Neutrophil (primary cell): ENCODE results near the gene CCDC167.

ENCODE experiments used
- H3K27ac ChIP-seq: fragments of 200-600 bp; sonication (generic); 2 replicates; pipeline ENCODE4 v1.5.1; 2016; ENCODE audit warnings: mild to moderate bottlenecking, moderate library complexity
- H3K27me3 ChIP-seq: fragments of 200-600 bp; sonication (generic); 2 replicates; pipeline ENCODE4 v1.6.0; 2016; ENCODE audit warnings: mild to moderate bottlenecking
- H3K36me3 ChIP-seq: fragments of 200-600 bp; sonication (generic); 2 replicates; pipeline ENCODE4 v1.5.1; 2017
- H3K4me1 ChIP-seq, 2 experiments: fragments of 200-600 bp in 1 of 2; sonication (generic) in 1 of 2; 1 replicate in 1 of 2; 2 replicates in 1 of 2; pipeline versions ENCODE4 v1.5.1 to v1.6.1; 2013 to 2016; ENCODE audit warnings: low read depth in 1 of 2, low read length in 1 of 2, mild to moderate bottlenecking in 1 of 2, moderate library complexity in 1 of 2; ENCODE audit not compliant: control insufficient read depth in 1 of 2, insufficient read depth in 1 of 2
- H3K4me3 ChIP-seq, 2 experiments: fragments of 200-600 bp in 1 of 2; sonication (generic) in 1 of 2; 1 replicate in 1 of 2; 2 replicates in 1 of 2; pipeline ENCODE4 v1.5.1; 2013 to 2016; ENCODE audit warnings: low read depth in 1 of 2, low read length in 1 of 2, mild to moderate bottlenecking in 1 of 2, moderate library complexity in 1 of 2
- H3K9me3 ChIP-seq: fragments of 200-600 bp; sonication (generic); 2 replicates; pipeline ENCODE4 v1.5.1; 2016
- CTCF ChIP-seq: fragments of 200-600 bp; sonication (generic); IDR thresholded peaks from 2 replicates; pipeline ENCODE4 v1.5.1; 2016; ENCODE audit warnings: antibody characterized with exemption

Gene CCDC167

GRCh38 chr6:37513576-37513975 lies 13.9 kb upstream of the CCDC167 start:
- Histone ChIP-seq H3K4me1 (no peaks in the 10 kb centered on the region), H3K27me3 (peaks cover 88% of the 10 kb centered on the region), H3K36me3 (no peaks in the 10 kb centered on the region), H3K4me3 (no peak overlapping the region), H3K27ac (no peak overlapping the region), H3K9me3 (no peaks in the 10 kb centered on the region)
- no peak for TF ChIP-seq CTCF

GRCh38 chr6:37513155-37513554 lies 13.5 kb upstream of the CCDC167 start:
- H3K4me3 ChIP-seq: no peak overlapping the region
- no peaks in the 10 kb centered on the region for H3K36me3 ChIP-seq
- H3K4me1 ChIP-seq: no peaks in the 10 kb centered on the region
- peaks cover 88% of the 10 kb centered on the region for H3K27me3 ChIP-seq
- TF ChIP-seq CTCF: no peak
- no peaks in the 10 kb centered on the region for H3K9me3 ChIP-seq
- no peak overlapping the region for H3K27ac ChIP-seq

GRCh38 chr6:37512400-37513011 lies 12.8 kb upstream of the CCDC167 start:
- Histone ChIP-seq H3K27ac (no peak overlapping the region), H3K9me3 (no peaks in the 10 kb centered on the region), H3K27me3 (peaks cover 84% of the 10 kb centered on the region), H3K4me1 (no peaks in the 10 kb centered on the region), H3K36me3 (no peaks in the 10 kb centered on the region), H3K4me3 (no peak overlapping the region)
- TF ChIP-seq CTCF: no peak

- no peaks in the 10 kb centered on the region for H3K36me3 ChIP-seq
- no peak overlapping the region for H3K4me3 ChIP-seq
- TF ChIP-seq CTCF: no peak
- no peak overlapping the region for H3K27ac ChIP-seq
- H3K27me3 ChIP-seq: peaks cover 78% of the 10 kb centered on the region
- no peaks in the 10 kb centered on the region for H3K4me1 ChIP-seq
- no peaks in the 10 kb centered on the region for H3K9me3 ChIP-seq
Measured at GRCh38 chr6:37511910-37512399, 12.3 kb upstream of the CCDC167 start.

- H3K36me3 ChIP-seq: no peaks in the 10 kb centered on the region
- no peaks in the 10 kb centered on the region for H3K9me3 ChIP-seq
- no peak for TF ChIP-seq CTCF
- no peak overlapping the region for H3K27ac ChIP-seq
- H3K4me3 ChIP-seq: no peak overlapping the region
- H3K4me1 ChIP-seq: no peaks in the 10 kb centered on the region
- H3K27me3 ChIP-seq: peaks cover 71% of the 10 kb centered on the region
Measured at GRCh38 chr6:37511201-37511600, 11.5 kb upstream of the CCDC167 start.
